Muscle layer of colon (tissue), 2 donors: ENCODE data around the gene NDUFS7.

Source experiments
- H3K27ac ChIP-seq: one replicate; pipeline ENCODE4 v1.7.0; 2013; ENCODE audit warnings: low read depth, mild to moderate bottlenecking, low read length, moderate library complexity
- H3K27me3 ChIP-seq, 2 donors: one replicate each; pipeline ENCODE4 v1.7.0; 2013; ENCODE audit warnings: low read length in 2 of 2, mild to moderate bottlenecking in 2 of 2; ENCODE audit not compliant: insufficient read depth in 2 of 2, control insufficient read depth in 1 of 2
- H3K36me3 ChIP-seq: one replicate; pipeline ENCODE4 v1.7.0; 2013; ENCODE audit warnings: mild to moderate bottlenecking, low read length; ENCODE audit not compliant: insufficient read depth
- H3K4me1 ChIP-seq: one replicate; pipeline ENCODE4 v1.7.0; 2013; ENCODE audit warnings: mild to moderate bottlenecking, low read length; ENCODE audit not compliant: insufficient read depth
- H3K4me3 ChIP-seq, 2 donors: one replicate each; pipeline ENCODE4 v1.7.0; 2013; ENCODE audit warnings: low read length in 2 of 2, low read depth in 1 of 2, mild to moderate bottlenecking in 1 of 2, moderate library complexity in 1 of 2
- H3K9ac ChIP-seq: one replicate; pipeline ENCODE4 v1.7.0; 2013; ENCODE audit warnings: low read length
- H3K9me3 ChIP-seq: one replicate; pipeline ENCODE4 v1.7.0; 2013; ENCODE audit warnings: mild to moderate bottlenecking, low read length
- donor health status: abdominal sarcoma.
- donor health status: Adenocarcinoma of cecum.

The NDUFS7 gene

GRCh38 chr19:1366899-1367870 lies 16.5 kb upstream of the NDUFS7 start:
- Histone ChIP-seq H3K4me3 (no peak overlapping the region), H3K36me3 (peaks cover 64% of the 10 kb centered on the region), H3K27ac (no peak overlapping the region)

GRCh38 chr19:1369214-1369805 lies 14.4 kb upstream of the NDUFS7 start:
- H3K4me3 ChIP-seq, result no peak overlapping the region
- no peak overlapping the region for H3K27ac ChIP-seq
- H3K27me3 ChIP-seq, result no peaks in the 10 kb centered on the region
- H3K4me1 ChIP-seq, result peaks cover 5% of the 10 kb centered on the region
- H3K9ac ChIP-seq, result no peak overlapping the region
- H3K9me3 ChIP-seq, result no peaks in the 10 kb centered on the region
- peaks cover 56% of the 10 kb centered on the region for H3K36me3 ChIP-seq

More at GRCh38 chr19:1366899-1367870, 16.5 kb upstream of the NDUFS7 start:
- Histone ChIP-seq H3K9me3 (no peaks in the 10 kb centered on the region), H3K4me1 (peaks cover 7% of the 10 kb centered on the region), H3K27me3 (no peaks in the 10 kb centered on the region), H3K9ac (no peak overlapping the region)

GRCh38 chr19:1370579-1371361 lies 12.9 kb upstream of the NDUFS7 start:
- peaks cover 50% of the 10 kb centered on the region for H3K36me3 ChIP-seq
- H3K27ac ChIP-seq, result no peak overlapping the region

GRCh38 chr19:1373042-1373533 lies 10.6 kb upstream of the NDUFS7 start:
- peaks cover 5% of the 10 kb centered on the region for H3K4me1 ChIP-seq
- H3K9ac ChIP-seq, result no peak overlapping the region
- no peak overlapping the region for H3K27ac ChIP-seq
- no peaks in the 10 kb centered on the region for H3K9me3 ChIP-seq
- no peak overlapping the region for H3K4me3 ChIP-seq
- peaks cover 40% of the 10 kb centered on the region for H3K36me3 ChIP-seq
- no peaks in the 10 kb centered on the region for H3K27me3 ChIP-seq

More at GRCh38 chr19:1370579-1371361, 12.9 kb upstream of the NDUFS7 start:
- Histone ChIP-seq H3K4me1 (peaks cover 5% of the 10 kb centered on the region), H3K27me3 (no peaks in the 10 kb centered on the region), H3K9me3 (no peaks in the 10 kb centered on the region), H3K4me3 (no peak overlapping the region), H3K9ac (no peak overlapping the region)

GRCh38 chr19:1373534-1374249 lies 10.0 kb upstream of the NDUFS7 start:
- no peaks in the 10 kb centered on the region for H3K27me3 ChIP-seq
- peaks cover 40% of the 10 kb centered on the region for H3K36me3 ChIP-seq
- no peaks in the 10 kb centered on the region for H3K9me3 ChIP-seq
- no peak overlapping the region for H3K9ac ChIP-seq
- H3K4me3 ChIP-seq, result no peak overlapping the region
- H3K27ac ChIP-seq, result no peak overlapping the region
- peaks cover 5% of the 10 kb centered on the region for H3K4me1 ChIP-seq

GRCh38 chr19:1374250-1374577 lies 9.5 kb upstream of the NDUFS7 start:
- Histone ChIP-seq H3K36me3 (peaks cover 40% of the 10 kb centered on the region), H3K27ac (no peak overlapping the region), H3K27me3 (no peaks in the 10 kb centered on the region), H3K9ac (no peak overlapping the region), H3K4me3 (no peak overlapping the region), H3K9me3 (no peaks in the 10 kb centered on the region), H3K4me1 (peaks cover 5% of the 10 kb centered on the region)

- Histone ChIP-seq H3K36me3 (peaks cover 18% of the 10 kb centered on the region), H3K9me3 (no peaks in the 10 kb centered on the region), H3K9ac (no peak overlapping the region), H3K27ac (no peak overlapping the region), H3K4me3 (no peak overlapping the region), H3K4me1 (peaks cover 5% of the 10 kb centered on the region), H3K27me3 (no peaks in the 10 kb centered on the region)
Measured at GRCh38 chr19:1376415-1376805, 7.3 kb upstream of the NDUFS7 start.

- no peaks in the 10 kb centered on the region for H3K9me3 ChIP-seq
- H3K36me3 ChIP-seq, result peaks cover 17% of the 10 kb centered on the region
- H3K9ac ChIP-seq, result no peak overlapping the region
- H3K27me3 ChIP-seq, result no peaks in the 10 kb centered on the region
- H3K27ac ChIP-seq, result no peak overlapping the region
- H3K4me3 ChIP-seq, result no peak overlapping the region
- peaks cover 5% of the 10 kb centered on the region for H3K4me1 ChIP-seq
Measured at GRCh38 chr19:1377176-1377964, 6.3 kb upstream of the NDUFS7 start.

GRCh38 chr19:1377965-1378785 lies 5.5 kb upstream of the NDUFS7 start:
- no peak overlapping the region for H3K27ac ChIP-seq
- H3K4me3 ChIP-seq, result no peak overlapping the region
- H3K9me3 ChIP-seq, result no peaks in the 10 kb centered on the region
- H3K27me3 ChIP-seq, result no peaks in the 10 kb centered on the region
- peaks cover 12% of the 10 kb centered on the region for H3K36me3 ChIP-seq
- H3K9ac ChIP-seq, result no peak overlapping the region
- H3K4me1 ChIP-seq, result peaks cover 5% of the 10 kb centered on the region
